Activated CD4-positive, alpha-beta T cell treated with anti-CD3 and anti-CD28 coated beads, Interleukin-2, amount 10 ng/mL, durations not matched to agents 24 days and 14 days (primary cell): ENCODE data around the gene OCRL. TPM values are rescaled to one million over a fixed set of nuclear protein-coding genes. Genes with fewer than 3 reads are reported as not detected.

Experiments
- DNase-seq: peaks from one replicate; pipeline ENCODE4 v3.0.0; 2022
- H3K27ac Mint-ChIP-seq: one replicate; pipeline ENCODE4 v1.8.0; 2022; ENCODE audit warnings: mild to moderate bottlenecking, mixed read lengths
- H3K27me3 Mint-ChIP-seq: one replicate; pipeline ENCODE4 v1.8.0; 2022; ENCODE audit warnings: mixed read lengths
- H3K36me3 Mint-ChIP-seq: one replicate; pipeline ENCODE4 v1.8.0; 2022; ENCODE audit warnings: low read depth, mild to moderate bottlenecking, mixed read lengths
- H3K4me1 Mint-ChIP-seq: one replicate; pipeline ENCODE4 v1.8.0; 2021; ENCODE audit warnings: mixed read lengths
- H3K4me3 Mint-ChIP-seq: one replicate; pipeline ENCODE4 v1.8.0; 2022; ENCODE audit warnings: mild to moderate bottlenecking, moderate library complexity, mixed read lengths
- H3K9me3 Mint-ChIP-seq: one replicate; pipeline ENCODE4 v1.8.0; 2021; ENCODE audit warnings: mixed read lengths
- intact Hi-C: fragments of 100-400 bp; cut with micrococcal nuclease; formaldehyde crosslinking; loops from one replicate; pipeline ENCODE4 v1.15.1; 2023
- total RNA-seq: library from RNA; stranded (reverse); gene quantifications from 2 replicates; pipeline ENCODE4 v1.2.3, GENCODE V29; 2022

OCRL gene
- total RNA-seq, 1 donor from 2014 or later: 3.8 TPM

DNA sequence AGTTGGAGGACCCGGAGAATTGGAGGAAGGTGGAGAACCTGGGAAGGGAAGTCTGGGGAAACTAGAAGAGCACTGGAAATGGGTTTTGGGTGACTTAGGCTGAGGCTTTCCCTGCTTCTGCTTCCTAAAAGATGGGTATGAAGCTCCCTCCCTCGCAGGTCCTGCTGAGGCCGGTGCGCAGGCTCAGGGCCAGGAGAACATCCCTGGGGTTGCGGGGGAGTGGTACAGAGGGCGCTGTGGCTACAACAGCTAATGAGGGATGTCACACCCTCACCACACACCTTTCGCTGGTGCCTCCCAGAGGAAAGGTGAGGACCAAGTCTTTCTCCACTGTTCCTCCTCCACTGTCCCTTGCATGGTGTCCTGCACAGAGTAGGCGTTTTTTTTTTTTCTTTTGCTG is 98.9 kb downstream of the OCRL start:
- Mint-ChIP-seq H3K27ac (no peak overlapping the region), H3K27me3 (peaks cover 4% of the 10 kb centered on the region), H3K36me3 (no peaks in the 10 kb centered on the region), H3K4me3 (no peak overlapping the region), H3K4me1 (peaks cover 5% of the 10 kb centered on the region), H3K9me3 (no peaks in the 10 kb centered on the region)
- intact Hi-C loops: loop anchor here (10.0 kb wide), 1 partner anchor 266 kb away; the partner anchor contains the start of gene UTP14A
- DNase-seq: no peak

DNA sequence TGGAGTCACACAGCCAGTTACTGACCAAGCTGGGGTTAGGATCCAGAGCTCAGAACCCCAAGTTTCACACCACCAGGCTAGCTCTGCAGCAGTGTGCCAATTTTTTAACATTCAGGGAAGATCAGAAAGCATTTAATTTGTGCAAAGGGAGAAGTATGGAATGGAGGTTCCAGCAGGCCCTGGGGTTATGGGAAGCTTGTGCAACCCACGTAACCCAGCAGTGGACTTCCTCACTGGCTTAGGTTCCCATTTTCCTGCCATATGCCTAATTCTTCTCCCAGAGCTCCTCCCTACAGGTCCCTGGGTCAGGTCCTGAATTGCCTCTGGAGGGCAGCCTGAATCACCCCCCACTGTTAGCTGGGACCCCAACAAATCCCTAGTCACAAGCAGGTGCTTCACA is 100.7 kb downstream of the OCRL start:
- no peak overlapping the region for H3K27ac Mint-ChIP-seq
- DNase-seq: no peak
- peaks cover 5% of the 10 kb centered on the region for H3K27me3 Mint-ChIP-seq
- H3K36me3 Mint-ChIP-seq: no peaks in the 10 kb centered on the region
- no peak overlapping the region for H3K4me3 Mint-ChIP-seq
- no peaks in the 10 kb centered on the region for H3K9me3 Mint-ChIP-seq
- peaks cover 5% of the 10 kb centered on the region for H3K4me1 Mint-ChIP-seq
- intact Hi-C loops: no loop called here

DNA sequence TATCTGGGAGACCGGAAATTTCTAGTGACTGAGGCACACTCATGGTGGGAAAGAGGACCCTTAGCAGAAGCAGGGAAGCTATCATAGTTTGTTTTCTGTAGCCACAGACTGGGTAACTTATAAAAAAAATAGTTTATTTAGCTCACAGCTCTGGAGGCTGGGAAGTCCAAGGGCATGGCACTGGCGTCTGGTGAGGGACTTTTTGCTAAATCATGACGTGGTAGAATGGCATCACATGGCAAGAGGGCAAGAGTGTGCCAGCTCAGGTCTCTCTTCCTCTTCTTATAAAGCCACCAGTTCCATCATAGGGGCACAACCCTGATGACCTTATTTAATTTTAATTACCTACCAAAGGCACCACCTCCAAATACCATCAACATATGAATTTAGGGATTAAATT is 101.4 kb downstream of the OCRL start:
- intact Hi-C loops: no loop called here
- H3K36me3 Mint-ChIP-seq: no peaks in the 10 kb centered on the region
- DNase-seq: no peak
- H3K4me3 Mint-ChIP-seq: no peak overlapping the region
- no peaks in the 10 kb centered on the region for H3K9me3 Mint-ChIP-seq
- H3K4me1 Mint-ChIP-seq: peaks cover 5% of the 10 kb centered on the region
- H3K27ac Mint-ChIP-seq: no peak overlapping the region
- peaks cover 5% of the 10 kb centered on the region for H3K27me3 Mint-ChIP-seq

- intact Hi-C loops: no loop called here
- H3K27ac Mint-ChIP-seq: no peak overlapping the region
- no peaks in the 10 kb centered on the region for H3K36me3 Mint-ChIP-seq
- H3K4me1 Mint-ChIP-seq: peaks cover 5% of the 10 kb centered on the region
- no peaks in the 10 kb centered on the region for H3K9me3 Mint-ChIP-seq
- peaks cover 5% of the 10 kb centered on the region for H3K27me3 Mint-ChIP-seq
- H3K4me3 Mint-ChIP-seq: no peak overlapping the region
- no peak for DNase-seq
These were observed 101.9 kb downstream of the OCRL start for GRCh38 chrX:129641941-129642340.

Other genes starting within 250 kb of the OCRL start
- not detected in 2 replicates for gene SMARCA1, start 16.8 kb upstream of the OCRL start, total RNA-seq
- 0.65 and 0.66 TPM in 2 replicates for gene APLN, start 114.7 kb downstream of the OCRL start, total RNA-seq
- gene XPNPEP2, start 198.7 kb downstream of the OCRL start, total RNA-seq: 0.24 and 0.28 TPM in 2 replicates
- 115 and 116 TPM in 2 replicates for gene SASH3, start 239.7 kb downstream of the OCRL start, total RNA-seq